Gastroesophageal sphincter (tissue), 3 donors: ENCODE data around the gene PRX.

ENCODE experiments used
- POLR2A ChIP-seq, 2 donors: fragments of 450-650 bp; IDR thresholded peaks; one replicate each; pipeline ENCODE4 v1.6.1; 2017; ENCODE audit warnings: antibody characterized with exemption in 2 of 2, mild to moderate bottlenecking in 2 of 2, moderate library complexity in 1 of 2
- TF ChIP-seq, protein P1 (sequence below), 4 experiments: fragments of 200-600 bp in 2 of 4; fragments of 450-650 bp in 2 of 4; sonication (generic) in 1 of 4; IDR thresholded peaks; one replicate each; pipeline ENCODE4 v1.5.1; 2017 to 2019; ENCODE audit warnings: antibody characterized with exemption in 4 of 4, mild to moderate bottlenecking in 2 of 4, moderate library complexity in 2 of 4

DNA sequence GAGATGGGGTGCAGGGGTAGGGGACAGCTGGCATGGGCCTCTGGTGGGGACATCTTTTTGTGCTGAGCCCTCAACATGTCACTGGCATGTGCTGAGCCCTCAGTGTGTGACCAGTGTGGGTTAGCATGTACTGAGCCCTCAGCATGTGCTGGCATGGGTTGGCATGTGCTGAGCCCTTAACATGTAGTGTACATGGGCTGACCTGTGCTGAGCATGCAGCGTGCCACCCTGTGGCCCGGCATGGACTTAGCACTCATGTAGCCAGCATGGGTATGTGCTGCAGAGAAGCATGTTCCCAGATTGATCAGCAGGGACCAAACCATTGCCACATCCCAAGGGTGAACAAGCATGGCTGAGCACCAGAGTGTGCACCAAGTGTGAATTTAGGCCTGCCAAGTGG lies 34.7 kb downstream of the PRX start:
- TF ChIP-seq, protein P1, sequence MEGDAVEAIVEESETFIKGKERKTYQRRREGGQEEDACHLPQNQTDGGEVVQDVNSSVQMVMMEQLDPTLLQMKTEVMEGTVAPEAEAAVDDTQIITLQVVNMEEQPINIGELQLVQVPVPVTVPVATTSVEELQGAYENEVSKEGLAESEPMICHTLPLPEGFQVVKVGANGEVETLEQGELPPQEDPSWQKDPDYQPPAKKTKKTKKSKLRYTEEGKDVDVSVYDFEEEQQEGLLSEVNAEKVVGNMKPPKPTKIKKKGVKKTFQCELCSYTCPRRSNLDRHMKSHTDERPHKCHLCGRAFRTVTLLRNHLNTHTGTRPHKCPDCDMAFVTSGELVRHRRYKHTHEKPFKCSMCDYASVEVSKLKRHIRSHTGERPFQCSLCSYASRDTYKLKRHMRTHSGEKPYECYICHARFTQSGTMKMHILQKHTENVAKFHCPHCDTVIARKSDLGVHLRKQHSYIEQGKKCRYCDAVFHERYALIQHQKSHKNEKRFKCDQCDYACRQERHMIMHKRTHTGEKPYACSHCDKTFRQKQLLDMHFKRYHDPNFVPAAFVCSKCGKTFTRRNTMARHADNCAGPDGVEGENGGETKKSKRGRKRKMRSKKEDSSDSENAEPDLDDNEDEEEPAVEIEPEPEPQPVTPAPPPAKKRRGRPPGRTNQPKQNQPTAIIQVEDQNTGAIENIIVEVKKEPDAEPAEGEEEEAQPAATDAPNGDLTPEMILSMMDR (IDR thresholded peaks at IDR 0.05): no peak
- no peak for TF ChIP-seq POLR2A (IDR thresholded peaks at IDR 0.05)
